ENCODE data around the gene SLX4IP. TPM values are rescaled to one million over a fixed set of nuclear protein-coding genes. Genes with fewer than 3 reads are reported as not detected.

SLX4IP gene
- polyA plus RNA-seq, 1 experiment: 2.8 TPM

DNA sequence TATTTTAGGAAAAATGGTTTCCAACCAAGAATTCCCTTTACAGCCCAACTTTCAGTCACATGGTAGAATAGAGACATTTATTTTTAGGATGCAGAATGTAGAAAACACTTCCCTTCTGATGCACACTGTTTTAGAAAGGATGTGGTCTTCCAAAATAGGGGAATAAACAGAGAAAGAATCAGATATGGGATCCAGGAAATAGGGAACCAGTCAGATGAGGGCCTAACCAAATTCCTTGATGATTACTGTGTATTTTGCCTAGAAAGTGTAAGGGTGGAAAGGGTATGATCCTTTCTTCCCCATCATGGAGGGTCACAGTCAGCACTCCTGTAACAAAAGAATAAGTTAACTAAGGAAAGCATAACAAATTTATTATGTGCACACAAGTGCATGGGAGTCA, 27.4 kb downstream of the SLX4IP start:
- ChIA-PET POLR2A (no interaction called here), CTCF (no interaction called here)
- DNase-seq (ENCODE audit: low read depth, low spot score): no peak
- no peak for TF ChIP-seq CTCF (IDR thresholded peaks at IDR 0.05; ENCODE audit: low read depth, low read length)
- no peak overlapping the region for H3K4me3 ChIP-seq (ENCODE audit: low read depth, low read length)
- peaks cover 5% of the 10 kb centered on the region; the same call in 1 of the 2 replicates for H3K9me3 ChIP-seq (ENCODE audit: control insufficient read depth, insufficient read depth, low read length)
- H3K27me3 ChIP-seq (ENCODE audit: control insufficient read depth, insufficient read depth, low read length): no peaks in the 10 kb centered on the region
- H3K27ac ChIP-seq (ENCODE audit: low read depth, low read length): no peak overlapping the region

DNA sequence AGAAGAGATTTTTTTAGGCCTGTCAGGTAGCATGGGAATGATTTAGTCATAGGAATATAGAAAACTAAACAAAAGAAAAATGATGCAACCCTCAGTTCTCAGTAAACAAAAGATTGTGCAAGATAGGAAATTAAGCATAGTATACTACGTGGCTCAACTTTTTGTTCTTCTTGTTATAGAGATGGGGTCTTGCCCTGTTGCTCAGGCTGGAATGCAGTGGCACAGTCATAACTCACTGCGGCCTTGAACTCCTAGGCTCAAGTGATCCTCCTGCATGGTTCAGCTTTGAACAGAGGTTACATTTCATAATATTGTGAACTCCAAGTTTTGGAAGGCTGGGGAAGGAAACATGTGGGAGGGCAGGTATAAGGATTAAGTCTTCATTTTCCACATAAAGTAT, 28.5 kb downstream of the SLX4IP start:
- H3K27ac ChIP-seq (ENCODE audit: low read depth, low read length): no peak overlapping the region
- CTCF ChIA-PET: interaction anchor here (1.3 kb wide), 1 partner anchor 89 kb away, joined by 6 read pairs; no protein-coding TSS in a partner anchor
- no peaks in the 10 kb centered on the region for H3K27me3 ChIP-seq (ENCODE audit: control insufficient read depth, insufficient read depth, low read length)
- H3K4me3 ChIP-seq (ENCODE audit: low read depth, low read length): no peak overlapping the region
- H3K9me3 ChIP-seq (ENCODE audit: control insufficient read depth, insufficient read depth, low read length): peaks cover 5% of the 10 kb centered on the region; the same call in 1 of the 2 replicates
- no peak for DNase-seq (ENCODE audit: low read depth, low spot score)
- POLR2A ChIA-PET: no interaction called here
- no peak for TF ChIP-seq CTCF (IDR thresholded peaks at IDR 0.05; ENCODE audit: low read depth, low read length)

- POLR2A ChIA-PET: no interaction called here
- TF ChIP-seq CTCF (IDR thresholded peaks at IDR 0.05; ENCODE audit: low read depth, low read length): no peak
- DNase-seq (ENCODE audit: low read depth, low spot score): no peak
- CTCF ChIA-PET: interaction anchor here (0.6 to 1.3 kb wide), 2 partner anchors 9 to 88 kb away, joined by 4 to 6 read pairs; no protein-coding TSS in a partner anchor
- H3K9me3 ChIP-seq (ENCODE audit: control insufficient read depth, insufficient read depth, low read length): peaks cover 5% of the 10 kb centered on the region; the same call in 1 of the 2 replicates
- H3K4me3 ChIP-seq (ENCODE audit: low read depth, low read length): no peak overlapping the region
- H3K27me3 ChIP-seq (ENCODE audit: control insufficient read depth, insufficient read depth, low read length): no peaks in the 10 kb centered on the region
- no peak overlapping the region for H3K27ac ChIP-seq (ENCODE audit: low read depth, low read length)
These were observed 30.0 kb downstream of the SLX4IP start for GRCh38 chr20:10465135-10465534.

- Histone ChIP-seq H3K4me3 (ENCODE audit: low read depth, low read length) (no peak overlapping the region), H3K9me3 (ENCODE audit: control insufficient read depth, insufficient read depth, low read length) (peaks cover 5% of the 10 kb centered on the region; the same call in 1 of the 2 replicates), H3K27ac (ENCODE audit: low read depth, low read length) (no peak overlapping the region), H3K27me3 (ENCODE audit: control insufficient read depth, insufficient read depth, low read length) (no peaks in the 10 kb centered on the region)
- DNase-seq (ENCODE audit: low read depth, low spot score): no peak
- POLR2A ChIA-PET: no interaction called here
- CTCF ChIA-PET: interaction anchor here (1.6 kb wide), 1 partner anchor 1078 kb away, joined by 8 read pairs; no protein-coding TSS in a partner anchor
- TF ChIP-seq CTCF (IDR thresholded peaks at IDR 0.05; ENCODE audit: low read depth, low read length): no peak
These were observed 31.2 kb downstream of the SLX4IP start for GRCh38 chr20:10466325-10466724.

GRCh38 chr20:10466855-10467254, 31.8 kb downstream of the SLX4IP start:
- H3K9me3 ChIP-seq (ENCODE audit: control insufficient read depth, insufficient read depth, low read length): peaks cover 5% of the 10 kb centered on the region; the same call in 1 of the 2 replicates
- no peaks in the 10 kb centered on the region for H3K27me3 ChIP-seq (ENCODE audit: control insufficient read depth, insufficient read depth, low read length)
- H3K27ac ChIP-seq (ENCODE audit: low read depth, low read length): no peak overlapping the region
- no peak overlapping the region for H3K4me3 ChIP-seq (ENCODE audit: low read depth, low read length)
- no peak for TF ChIP-seq CTCF (IDR thresholded peaks at IDR 0.05; ENCODE audit: low read depth, low read length)
- CTCF ChIA-PET: interaction anchor here (1.6 to 2.7 kb wide), 2 partner anchors 86 to 1077 kb away, joined by 8 to 15 read pairs; no protein-coding TSS in a partner anchor
- DNase-seq (ENCODE audit: low read depth, low spot score): no peak
- POLR2A ChIA-PET: no interaction called here
